ENCODE results near the gene LAMA5. TPM values are rescaled to one million over a fixed set of nuclear protein-coding genes. Genes with fewer than 3 reads are reported as not detected.

LAMA5 gene
- polyA plus RNA-seq, 1 of the 3 experiments (the other 2 are of a cell fraction): 27.2 TPM

DNA sequence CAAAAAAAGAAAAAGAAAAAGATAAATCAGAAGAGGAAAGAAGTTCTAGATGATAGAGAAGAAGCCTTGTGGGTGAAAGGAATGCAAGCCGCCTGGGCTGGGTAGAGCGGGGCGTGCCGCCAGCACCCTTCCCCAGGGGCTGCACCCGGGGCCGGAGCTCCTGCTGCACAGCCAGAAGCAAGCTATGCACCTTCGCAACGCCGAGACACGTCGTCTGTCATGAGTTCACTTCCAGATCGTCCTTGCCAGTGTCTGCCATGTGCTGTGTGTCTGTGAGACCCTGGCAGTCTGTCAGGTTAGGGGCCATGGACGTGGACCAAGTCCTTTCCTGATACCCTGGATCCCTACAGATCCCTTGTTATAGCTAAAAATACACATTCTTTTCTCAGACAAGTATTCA, 89.9 kb downstream of the LAMA5 start:
- Histone ChIP-seq H3K4me1 (ENCODE audit: control insufficient read depth in 1 of 2, insufficient read depth in 2 of 2, low read depth in 1 of 2, low read length in 1 of 2) (no peaks in the 10 kb centered on the region; a peak in 1 of 4 replicates), H3K4me2 (no peak overlapping the region), H3K27ac (ENCODE audit: low read depth in 2 of 2, low read length in 1 of 2) (no peak overlapping the region), H3K9me3 (no peaks in the 10 kb centered on the region), H3K79me2 (ENCODE audit: insufficient read depth) (no peaks in the 10 kb centered on the region), H2AFZ (ENCODE audit: low read depth) (no peak overlapping the region), H3K36me3 (replicated peaks in 1 of 2; ENCODE audit: control insufficient read depth in 1 of 2, insufficient read depth in 2 of 2, low read length in 1 of 2) (peaks cover 16 to 43% of the 10 kb centered on the region in 2 experiments), H4K20me1 (ENCODE audit: insufficient read depth) (no peaks in the 10 kb centered on the region), H3K9ac (no peak overlapping the region), H3F3A (replicated peaks; ENCODE audit: insufficient read depth) (no peaks in the 10 kb centered on the region), H3K4me3 (ENCODE audit: low read depth in 2 of 2, low read length in 1 of 2) (no peak overlapping the region), H3K27me3 (ENCODE audit: insufficient read depth) (no peaks in the 10 kb centered on the region), H3K9me2 (no peaks in the 10 kb centered on the region)
- 89% methylated on average over 10 of the region's 13 CpGs for WGBS (ENCODE audit: low lambda C conversion rate)
- POLR2A ChIA-PET: interaction anchor here (0.9 kb wide), 1 partner anchor 279 kb away, joined by 3 read pairs; no protein-coding TSS in a partner anchor
- CTCF ChIA-PET: no interaction called here
- no peak for DNase-seq
- TF ChIP-seq, protein P1, sequence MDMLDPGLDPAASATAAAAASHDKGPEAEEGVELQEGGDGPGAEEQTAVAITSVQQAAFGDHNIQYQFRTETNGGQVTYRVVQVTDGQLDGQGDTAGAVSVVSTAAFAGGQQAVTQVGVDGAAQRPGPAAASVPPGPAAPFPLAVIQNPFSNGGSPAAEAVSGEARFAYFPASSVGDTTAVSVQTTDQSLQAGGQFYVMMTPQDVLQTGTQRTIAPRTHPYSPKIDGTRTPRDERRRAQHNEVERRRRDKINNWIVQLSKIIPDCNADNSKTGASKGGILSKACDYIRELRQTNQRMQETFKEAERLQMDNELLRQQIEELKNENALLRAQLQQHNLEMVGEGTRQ (IDR thresholded peaks at IDR 0.05; ENCODE audit: borderline replicate concordance, low read depth, low read length): no peak
- TF ChIP-seq ELF1 (IDR thresholded peaks at IDR 0.05) (no peak), FOXJ3 (CRISPR knock-in tag; IDR thresholded peaks at IDR 0.05) (no peak), SMC3 (IDR thresholded peaks at IDR 0.05; ENCODE audit: low read depth, low read length) (no peak), SIN3A (IDR thresholded peaks at IDR 0.05; ENCODE audit: borderline replicate concordance, low read depth, low read length) (no peak)
- TF ChIP-seq, protein P2, sequence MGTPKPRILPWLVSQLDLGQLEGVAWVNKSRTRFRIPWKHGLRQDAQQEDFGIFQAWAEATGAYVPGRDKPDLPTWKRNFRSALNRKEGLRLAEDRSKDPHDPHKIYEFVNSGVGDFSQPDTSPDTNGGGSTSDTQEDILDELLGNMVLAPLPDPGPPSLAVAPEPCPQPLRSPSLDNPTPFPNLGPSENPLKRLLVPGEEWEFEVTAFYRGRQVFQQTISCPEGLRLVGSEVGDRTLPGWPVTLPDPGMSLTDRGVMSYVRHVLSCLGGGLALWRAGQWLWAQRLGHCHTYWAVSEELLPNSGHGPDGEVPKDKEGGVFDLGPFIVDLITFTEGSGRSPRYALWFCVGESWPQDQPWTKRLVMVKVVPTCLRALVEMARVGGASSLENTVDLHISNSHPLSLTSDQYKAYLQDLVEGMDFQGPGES (IDR thresholded peaks at IDR 0.05; ENCODE audit: low read depth, low read length): no peak

DNA sequence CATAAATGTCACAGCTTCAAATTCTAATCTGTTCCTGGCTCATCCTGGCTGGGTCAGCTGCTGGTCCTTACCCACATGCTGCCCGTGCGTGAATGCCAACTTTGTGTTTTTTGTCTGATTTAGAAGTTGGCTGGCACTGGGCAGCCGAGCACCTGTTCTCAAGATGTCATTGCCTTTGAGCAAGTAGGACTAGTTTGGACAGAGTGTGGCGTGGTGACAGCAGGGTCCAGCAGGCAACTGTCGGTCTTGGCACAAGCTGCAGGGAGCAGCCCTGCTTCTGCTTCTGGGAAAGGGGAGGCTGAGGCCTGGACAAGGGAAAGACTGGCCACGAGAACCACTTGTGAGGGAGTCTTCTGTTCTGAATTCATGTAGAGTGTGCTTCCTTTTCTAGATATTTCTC, 90.7 kb downstream of the LAMA5 start:
- Histone ChIP-seq H3K27me3 (ENCODE audit: insufficient read depth) (no peaks in the 10 kb centered on the region), H4K20me1 (ENCODE audit: insufficient read depth) (no peaks in the 10 kb centered on the region), H3F3A (replicated peaks; ENCODE audit: insufficient read depth) (no peaks in the 10 kb centered on the region), H3K79me2 (ENCODE audit: insufficient read depth) (no peaks in the 10 kb centered on the region), H3K36me3 (replicated peaks in 1 of 2; ENCODE audit: control insufficient read depth in 1 of 2, insufficient read depth in 2 of 2, low read length in 1 of 2) (peaks cover 9 to 38% of the 10 kb centered on the region in 2 experiments), H3K4me1 (ENCODE audit: control insufficient read depth in 1 of 2, insufficient read depth in 2 of 2, low read depth in 1 of 2, low read length in 1 of 2) (no peaks in the 10 kb centered on the region; a peak in 1 of 4 replicates), H2AFZ (ENCODE audit: low read depth) (no peak overlapping the region), H3K4me3 (ENCODE audit: low read depth in 2 of 2, low read length in 1 of 2) (no peak overlapping the region), H3K4me2 (no peak overlapping the region), H3K27ac (ENCODE audit: low read depth in 2 of 2, low read length in 1 of 2) (no peak overlapping the region; a peak in 1 of 4 replicates), H3K9me2 (no peaks in the 10 kb centered on the region), H3K9ac (no peak overlapping the region), H3K9me3 (no peaks in the 10 kb centered on the region)
- ChIA-PET CTCF (no interaction called here), POLR2A (no interaction called here)
- TF ChIP-seq EP300 (IDR thresholded peaks at IDR 0.05; ENCODE audit: borderline replicate concordance in 1 of 2, low read depth in 1 of 2, low read length in 1 of 2) (no peak), FOXM1 (IDR thresholded peaks at IDR 0.05; ENCODE audit: low read depth) (no peak), FOXJ3 (CRISPR knock-in tag; IDR thresholded peaks at IDR 0.05) (no peak), YY1 (IDR thresholded peaks at IDR 0.05; ENCODE audit: low read depth) (no peak), RFX5 (IDR thresholded peaks at IDR 0.05; ENCODE audit: low read length) (no peak), FOSL2 (IDR thresholded peaks at IDR 0.05; ENCODE audit: borderline replicate concordance, low read depth) (no peak), SMC3 (IDR thresholded peaks at IDR 0.05; ENCODE audit: low read depth, low read length) (no peak), NFIC (IDR thresholded peaks at IDR 0.05; ENCODE audit: borderline replicate concordance) (no peak), RXRA (IDR thresholded peaks at IDR 0.05; ENCODE audit: borderline replicate concordance, low read depth) (no peak), GATA2 (CRISPR knock-in tag; IDR thresholded peaks at IDR 0.05) (no peak)
- TF ChIP-seq, protein P3, sequence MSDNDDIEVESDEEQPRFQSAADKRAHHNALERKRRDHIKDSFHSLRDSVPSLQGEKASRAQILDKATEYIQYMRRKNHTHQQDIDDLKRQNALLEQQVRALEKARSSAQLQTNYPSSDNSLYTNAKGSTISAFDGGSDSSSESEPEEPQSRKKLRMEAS (IDR thresholded peaks at IDR 0.05; ENCODE audit: low read depth): no peak
- TF ChIP-seq, protein P4, sequence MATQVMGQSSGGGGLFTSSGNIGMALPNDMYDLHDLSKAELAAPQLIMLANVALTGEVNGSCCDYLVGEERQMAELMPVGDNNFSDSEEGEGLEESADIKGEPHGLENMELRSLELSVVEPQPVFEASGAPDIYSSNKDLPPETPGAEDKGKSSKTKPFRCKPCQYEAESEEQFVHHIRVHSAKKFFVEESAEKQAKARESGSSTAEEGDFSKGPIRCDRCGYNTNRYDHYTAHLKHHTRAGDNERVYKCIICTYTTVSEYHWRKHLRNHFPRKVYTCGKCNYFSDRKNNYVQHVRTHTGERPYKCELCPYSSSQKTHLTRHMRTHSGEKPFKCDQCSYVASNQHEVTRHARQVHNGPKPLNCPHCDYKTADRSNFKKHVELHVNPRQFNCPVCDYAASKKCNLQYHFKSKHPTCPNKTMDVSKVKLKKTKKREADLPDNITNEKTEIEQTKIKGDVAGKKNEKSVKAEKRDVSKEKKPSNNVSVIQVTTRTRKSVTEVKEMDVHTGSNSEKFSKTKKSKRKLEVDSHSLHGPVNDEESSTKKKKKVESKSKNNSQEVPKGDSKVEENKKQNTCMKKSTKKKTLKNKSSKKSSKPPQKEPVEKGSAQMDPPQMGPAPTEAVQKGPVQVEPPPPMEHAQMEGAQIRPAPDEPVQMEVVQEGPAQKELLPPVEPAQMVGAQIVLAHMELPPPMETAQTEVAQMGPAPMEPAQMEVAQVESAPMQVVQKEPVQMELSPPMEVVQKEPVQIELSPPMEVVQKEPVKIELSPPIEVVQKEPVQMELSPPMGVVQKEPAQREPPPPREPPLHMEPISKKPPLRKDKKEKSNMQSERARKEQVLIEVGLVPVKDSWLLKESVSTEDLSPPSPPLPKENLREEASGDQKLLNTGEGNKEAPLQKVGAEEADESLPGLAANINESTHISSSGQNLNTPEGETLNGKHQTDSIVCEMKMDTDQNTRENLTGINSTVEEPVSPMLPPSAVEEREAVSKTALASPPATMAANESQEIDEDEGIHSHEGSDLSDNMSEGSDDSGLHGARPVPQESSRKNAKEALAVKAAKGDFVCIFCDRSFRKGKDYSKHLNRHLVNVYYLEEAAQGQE (IDR thresholded peaks at IDR 0.05; ENCODE audit: low read depth, low read length): no peak
- TF ChIP-seq, protein P5, sequence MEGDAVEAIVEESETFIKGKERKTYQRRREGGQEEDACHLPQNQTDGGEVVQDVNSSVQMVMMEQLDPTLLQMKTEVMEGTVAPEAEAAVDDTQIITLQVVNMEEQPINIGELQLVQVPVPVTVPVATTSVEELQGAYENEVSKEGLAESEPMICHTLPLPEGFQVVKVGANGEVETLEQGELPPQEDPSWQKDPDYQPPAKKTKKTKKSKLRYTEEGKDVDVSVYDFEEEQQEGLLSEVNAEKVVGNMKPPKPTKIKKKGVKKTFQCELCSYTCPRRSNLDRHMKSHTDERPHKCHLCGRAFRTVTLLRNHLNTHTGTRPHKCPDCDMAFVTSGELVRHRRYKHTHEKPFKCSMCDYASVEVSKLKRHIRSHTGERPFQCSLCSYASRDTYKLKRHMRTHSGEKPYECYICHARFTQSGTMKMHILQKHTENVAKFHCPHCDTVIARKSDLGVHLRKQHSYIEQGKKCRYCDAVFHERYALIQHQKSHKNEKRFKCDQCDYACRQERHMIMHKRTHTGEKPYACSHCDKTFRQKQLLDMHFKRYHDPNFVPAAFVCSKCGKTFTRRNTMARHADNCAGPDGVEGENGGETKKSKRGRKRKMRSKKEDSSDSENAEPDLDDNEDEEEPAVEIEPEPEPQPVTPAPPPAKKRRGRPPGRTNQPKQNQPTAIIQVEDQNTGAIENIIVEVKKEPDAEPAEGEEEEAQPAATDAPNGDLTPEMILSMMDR (IDR thresholded peaks at IDR 0.05): no peak
- TF ChIP-seq, protein P2 (IDR thresholded peaks at IDR 0.05; ENCODE audit: low read depth, low read length): no peak
- no peak for DNase-seq
- 81% methylated on average over 4 of the region's 6 CpGs for WGBS (ENCODE audit: low lambda C conversion rate)
